ENCODE measurements around the gene TF.

Gene TF

GRCh38 chr3:133763797-133764683 is 17.8 kb downstream of the TF start:
- H3K4me3 ChIP-seq (ENCODE audit: low read depth, low read length) = no peak overlapping the region
- TF ChIP-seq CTCF (IDR thresholded peaks at IDR 0.05; ENCODE audit: control insufficient read depth, extremely low read depth, insufficient read depth) = no peak
- no peak for DNase-seq (ENCODE audit: low read depth)

GRCh38 chr3:133765256-133765655 is 19.1 kb downstream of the TF start:
- DNase-seq (ENCODE audit: low read depth) = no peak
- TF ChIP-seq CTCF (IDR thresholded peaks at IDR 0.05; ENCODE audit: control insufficient read depth, extremely low read depth, insufficient read depth) = no peak
- H3K4me3 ChIP-seq (ENCODE audit: low read depth, low read length) = no peak overlapping the region

- no peak for DNase-seq (ENCODE audit: low read depth)
- no peak overlapping the region for H3K4me3 ChIP-seq (ENCODE audit: low read depth, low read length)
These were observed 21.4 kb downstream of the TF start for GRCh38 chr3:133767607-133768006.

GRCh38 chr3:133769536-133769935 is 23.3 kb downstream of the TF start:
- TF ChIP-seq CTCF (IDR thresholded peaks at IDR 0.05; ENCODE audit: control insufficient read depth, extremely low read depth, insufficient read depth) = no peak
- no peak for DNase-seq (ENCODE audit: low read depth)
- no peak overlapping the region for H3K4me3 ChIP-seq (ENCODE audit: low read depth, low read length)

More at GRCh38 chr3:133767607-133768006, 21.4 kb downstream of the TF start:
- no peak for TF ChIP-seq CTCF (IDR thresholded peaks at IDR 0.05; ENCODE audit: control insufficient read depth, extremely low read depth, insufficient read depth)

GRCh38 chr3:133773732-133774131 is 27.5 kb downstream of the TF start:
- H3K4me3 ChIP-seq (ENCODE audit: low read depth, low read length) = no peak overlapping the region
- no peak for TF ChIP-seq CTCF (IDR thresholded peaks at IDR 0.05; ENCODE audit: control insufficient read depth, extremely low read depth, insufficient read depth)
- DNase-seq (ENCODE audit: low read depth) = no peak

GRCh38 chr3:133775309-133775708 is 29.1 kb downstream of the TF start:
- H3K4me3 ChIP-seq (ENCODE audit: low read depth, low read length) = no peak overlapping the region
- no peak for TF ChIP-seq CTCF (IDR thresholded peaks at IDR 0.05; ENCODE audit: control insufficient read depth, extremely low read depth, insufficient read depth)
- no peak for DNase-seq (ENCODE audit: low read depth)

GRCh38 chr3:133775835-133776234 is 29.6 kb downstream of the TF start:
- H3K4me3 ChIP-seq (ENCODE audit: low read depth, low read length) = no peak overlapping the region
- no peak for TF ChIP-seq CTCF (IDR thresholded peaks at IDR 0.05; ENCODE audit: control insufficient read depth, extremely low read depth, insufficient read depth)
- DNase-seq (ENCODE audit: low read depth) = no peak
